Transverse colon (tissue), 4 donors: ENCODE measurements around the gene NTRK2. TPM values are rescaled to one million over a fixed set of nuclear protein-coding genes. Genes with fewer than 3 reads are reported as not detected.

Experiments used
- DNase-seq: peaks from one replicate; pipeline ENCODE4 v3.0.0-alpha.2; 2019
- H3K27ac ChIP-seq, 4 donors: fragments of 200-600 bp; sonication (generic); 2 replicates each; pipeline ENCODE4 v1.5.1; 2016 to 2018; ENCODE audit warnings: inconsistent platforms in 4 of 4
- H3K27me3 ChIP-seq: fragments of 200-600 bp; sonication (generic); 2 replicates; pipeline ENCODE4 v1.5.1; 2017; ENCODE audit warnings: inconsistent platforms
- H3K36me3 ChIP-seq, 4 donors: fragments of 200-600 bp; sonication (generic); 2 replicates each; pipeline ENCODE4 v1.5.1; 2017 to 2019; ENCODE audit warnings: inconsistent platforms in 4 of 4
- H3K4me1 ChIP-seq, 4 donors: fragments of 200-600 bp; sonication (generic); 2 replicates each; pipeline ENCODE4 v1.5.1; 2017 to 2020; ENCODE audit warnings: inconsistent platforms in 4 of 4
- H3K4me3 ChIP-seq, 4 donors: fragments of 200-600 bp; sonication (generic); 1 replicate in 1 of 4; 2 replicates in 3 of 4; pipeline versions ENCODE4 v1.5.1 to v1.6.1; 2017 to 2019; ENCODE audit warnings: inconsistent platforms in 4 of 4
- H3K9me3 ChIP-seq, 2 donors: fragments of 200-600 bp; sonication (generic); 2 replicates each; pipeline ENCODE4 v1.5.1; 2017 to 2019; ENCODE audit warnings: inconsistent platforms in 2 of 2
- CTCF ChIP-seq, 5 experiments: fragments of 200-600 bp in 3 of 5; fragments of 450-650 bp in 2 of 5; sonication (generic) in 3 of 5; IDR thresholded peaks; 1 replicate in 2 of 5; 2 replicates in 3 of 5; pipeline ENCODE4 v1.5.1; 2016 to 2017; ENCODE audit warnings: antibody characterized with exemption in 5 of 5, inconsistent platforms in 3 of 5, mild to moderate bottlenecking in 2 of 5, moderate library complexity in 1 of 5
- EP300 ChIP-seq: sonication (generic); formaldehyde crosslinking; IDR thresholded peaks from one replicate; pipeline ENCODE4 v1.6.1; 2017; ENCODE audit warnings: antibody characterized with exemption, low read depth
- POLR2A ChIP-seq: fragments of 450-650 bp; IDR thresholded peaks from one replicate; pipeline ENCODE4 v1.6.1; 2016; ENCODE audit warnings: antibody characterized with exemption, mild to moderate bottlenecking, moderate library complexity
- POLR2AphosphoS5 ChIP-seq, 3 donors: sonication (generic); formaldehyde crosslinking; IDR thresholded peaks; one replicate each; pipeline ENCODE4 v1.6.1; 2016; ENCODE audit warnings: antibody characterized with exemption in 3 of 3
- WGBS, 2 donors: methylation state at CpG; one replicate each; pipeline ENCODE4 v1.1.5; 2018; ENCODE audit warnings: low coverage in 1 of 2; 5-methylcytosine and 5-hydroxymethylcytosine counted together
- in situ Hi-C, 4 donors: fragments of 200-750 bp; cut with MboI; loops; one replicate each; pipeline versions ENCODE4 v1.15.0 to v1.15.1; 2017; ENCODE audit warnings: low sequenced_read_pairs in 3 of 4, low pct_ligation_motif_present in 1 of 4, low pct_unique_long_range_greater_than_20kb in 1 of 4
- intact Hi-C: fragments of 100-400 bp; cut with DNase I; formaldehyde crosslinking; loops from one replicate; pipeline ENCODE4 v1.15.1; 2023; ENCODE audit warnings: low total_unique reads
- total RNA-seq, 4 donors: library from RNA; depleted of rRNA; stranded (reverse); fragments of >200 nt; gene quantifications; one replicate each; pipeline ENCODE4 v1.1.0, GENCODE V29; 2016

NTRK2 gene
- total RNA-seq, 4 donors from 2014 or later: 2.2 to 10.1 (median 6.4) TPM

- WGBS, 2 donors: 43% methylated on average over 1 of the region's 1 CpG; no CpG with 5 or more reads in 1 of the 2 donors
- intact Hi-C loops: no loop called here
- H3K4me1 ChIP-seq: peaks cover 0 to under 1% (median 0%) of the 10 kb centered on the region in 4 donors
These were observed 360.8 kb downstream of the NTRK2 start for GRCh38 chr9:85030316-85030715.

GRCh38 chr9:85036496-85036895 lies 367.0 kb downstream of the NTRK2 start:
- peak; percentile 18 for DNase-seq
- WGBS, 2 donors: 50 to 64% methylated on average over 1 to 2 of the region's 2 CpGs
- peak overlapping the region in 3 of 4 donors; percentile 42 to 63 (median 50) for H3K27ac ChIP-seq
- peaks cover 0 to 19% (median 3%) of the 10 kb centered on the region in 4 donors for H3K4me1 ChIP-seq
- TF ChIP-seq CTCF (IDR thresholded peaks at IDR 0.05) (no peak), POLR2AphosphoS5 (IDR thresholded peaks at IDR 0.05) (peak in 1 of 3 donors; percentile 43), EP300 (no peak), POLR2A (no peak)
- intact Hi-C loops (no loop called here), in situ Hi-C loops (no loop called here)
- no peaks in the 10 kb centered on the region for H3K9me3 ChIP-seq
- no peaks in the 10 kb centered on the region for H3K27me3 ChIP-seq
- no peaks in the 10 kb centered on the region for H3K36me3 ChIP-seq
- H3K4me3 ChIP-seq: no peak overlapping the region

More at GRCh38 chr9:85030316-85030715, 360.8 kb downstream of the NTRK2 start:
- TF ChIP-seq POLR2A: no peak
- TF ChIP-seq EP300: no peak
- TF ChIP-seq CTCF (IDR thresholded peaks at IDR 0.05): no peak
- no peak for TF ChIP-seq POLR2AphosphoS5 (IDR thresholded peaks at IDR 0.05)
- in situ Hi-C loops: no loop called here
- DNase-seq: no peak
- no peaks in the 10 kb centered on the region for H3K36me3 ChIP-seq
- H3K27me3 ChIP-seq: no peaks in the 10 kb centered on the region
- no peak overlapping the region for H3K4me3 ChIP-seq
- H3K9me3 ChIP-seq: no peaks in the 10 kb centered on the region
- H3K27ac ChIP-seq: no peak overlapping the region

GRCh38 chr9:85038061-85038460 lies 368.5 kb downstream of the NTRK2 start:
- no peak overlapping the region for H3K27ac ChIP-seq
- in situ Hi-C loops: no loop called here
- no peak for TF ChIP-seq EP300
- TF ChIP-seq CTCF (IDR thresholded peaks at IDR 0.05): no peak
- TF ChIP-seq POLR2A: no peak
- no peak for TF ChIP-seq POLR2AphosphoS5 (IDR thresholded peaks at IDR 0.05)
- no peaks in the 10 kb centered on the region for H3K27me3 ChIP-seq
- intact Hi-C loops: no loop called here
- no peak overlapping the region for H3K4me3 ChIP-seq
- H3K4me1 ChIP-seq: peaks cover 0 to 19% (median 3%) of the 10 kb centered on the region in 4 donors
- no peak for DNase-seq
- no peaks in the 10 kb centered on the region for H3K9me3 ChIP-seq
- H3K36me3 ChIP-seq: no peaks in the 10 kb centered on the region
- 75 to 100% methylated on average over 1 to 2 of the region's 2 CpGs for WGBS, 2 donors

- no peaks in the 10 kb centered on the region for H3K36me3 ChIP-seq
- no peaks in the 10 kb centered on the region for H3K9me3 ChIP-seq
- in situ Hi-C loops (no loop called here), intact Hi-C loops (no loop called here)
- TF ChIP-seq EP300 (no peak), POLR2A (no peak), CTCF (IDR thresholded peaks at IDR 0.05) (no peak), POLR2AphosphoS5 (IDR thresholded peaks at IDR 0.05) (no peak)
- WGBS, 2 donors: 52 to 64% methylated on average over 8 to 9 of the region's 9 CpGs
- no peak overlapping the region for H3K27ac ChIP-seq
- peaks cover 0 to 19% (median 3%) of the 10 kb centered on the region in 4 donors for H3K4me1 ChIP-seq
- no peak overlapping the region for H3K4me3 ChIP-seq
- no peaks in the 10 kb centered on the region for H3K27me3 ChIP-seq
- no peak for DNase-seq
These were observed 369.5 kb downstream of the NTRK2 start for GRCh38 chr9:85038824-85039608.
